Measurements from ENCODE around the gene ACP3. TPM values are rescaled to one million over a fixed set of nuclear protein-coding genes. Genes with fewer than 3 reads are reported as not detected.
"Not testable (repeated sequence)": the region's sequence is repeated elsewhere in the genome, so short reads cannot be mapped to it uniquely, and the experiment has no call there.

Gene ACP3
- total and polyA plus RNA-seq, 2 experiments from 2014 or later: 5.2 to 7.7 TPM

DNA sequence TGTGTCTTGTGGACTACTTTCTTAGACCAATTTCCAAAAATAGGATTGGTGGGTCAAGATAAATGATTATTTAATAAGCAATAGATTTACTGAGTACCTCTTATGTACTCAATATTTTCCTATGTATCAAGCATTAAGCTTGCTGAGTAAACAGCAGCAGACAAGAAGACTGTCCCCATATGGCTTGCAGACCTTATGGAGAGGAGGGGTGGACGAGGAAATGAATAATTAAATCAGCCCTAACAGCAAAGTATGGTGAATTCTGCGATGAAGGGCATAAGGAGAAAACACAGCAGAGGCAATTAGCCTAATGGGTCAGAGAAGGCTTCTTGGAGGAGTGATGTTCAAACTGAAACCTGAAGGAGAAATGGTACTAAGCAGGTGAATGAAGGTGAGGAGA, 45.1 kb downstream of the ACP3 start:
- no peaks in the 10 kb centered on the region for H3K9me2 ChIP-seq (replicated peaks; ENCODE audit: insufficient read depth)
- H3K79me2 ChIP-seq: no peaks in the 10 kb centered on the region
- TF ChIP-seq, protein P1, sequence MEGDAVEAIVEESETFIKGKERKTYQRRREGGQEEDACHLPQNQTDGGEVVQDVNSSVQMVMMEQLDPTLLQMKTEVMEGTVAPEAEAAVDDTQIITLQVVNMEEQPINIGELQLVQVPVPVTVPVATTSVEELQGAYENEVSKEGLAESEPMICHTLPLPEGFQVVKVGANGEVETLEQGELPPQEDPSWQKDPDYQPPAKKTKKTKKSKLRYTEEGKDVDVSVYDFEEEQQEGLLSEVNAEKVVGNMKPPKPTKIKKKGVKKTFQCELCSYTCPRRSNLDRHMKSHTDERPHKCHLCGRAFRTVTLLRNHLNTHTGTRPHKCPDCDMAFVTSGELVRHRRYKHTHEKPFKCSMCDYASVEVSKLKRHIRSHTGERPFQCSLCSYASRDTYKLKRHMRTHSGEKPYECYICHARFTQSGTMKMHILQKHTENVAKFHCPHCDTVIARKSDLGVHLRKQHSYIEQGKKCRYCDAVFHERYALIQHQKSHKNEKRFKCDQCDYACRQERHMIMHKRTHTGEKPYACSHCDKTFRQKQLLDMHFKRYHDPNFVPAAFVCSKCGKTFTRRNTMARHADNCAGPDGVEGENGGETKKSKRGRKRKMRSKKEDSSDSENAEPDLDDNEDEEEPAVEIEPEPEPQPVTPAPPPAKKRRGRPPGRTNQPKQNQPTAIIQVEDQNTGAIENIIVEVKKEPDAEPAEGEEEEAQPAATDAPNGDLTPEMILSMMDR (IDR thresholded peaks at IDR 0.05; ENCODE audit: poor library complexity): no peak
- TF ChIP-seq EZH2 (IDR thresholded peaks at IDR 0.05; ENCODE audit: borderline replicate concordance) (no peak), EZH2phosphoT487 (IDR thresholded peaks at IDR 0.05; ENCODE audit: low read depth, severe bottlenecking, unreplicated experiment) (no peak)
- no peak for DNase-seq (ENCODE audit: low spot score)
- H4K20me1 ChIP-seq (ENCODE audit: insufficient read depth, poor library complexity, severe bottlenecking): no peaks in the 10 kb centered on the region
- no peak overlapping the region for H3K4me3 ChIP-seq
- WGBS (ENCODE audit: low lambda C conversion rate, missing lambda C conversion rate): 92% methylated on average over 2 of the region's 2 CpGs
- H3K27me3 ChIP-seq: no peaks in the 10 kb centered on the region
- no peaks in the 10 kb centered on the region for H3K36me3 ChIP-seq (replicated peaks; ENCODE audit: insufficient read depth, low read depth)
- H2AFZ ChIP-seq: no peak overlapping the region
- H3K9me3 ChIP-seq (ENCODE audit: low read depth): no peaks in the 10 kb centered on the region
- no peak overlapping the region for H3K27ac ChIP-seq
- H3K4me2 ChIP-seq: no peak overlapping the region
- H3K4me1 ChIP-seq (ENCODE audit: insufficient read depth): no peaks in the 10 kb centered on the region

DNA sequence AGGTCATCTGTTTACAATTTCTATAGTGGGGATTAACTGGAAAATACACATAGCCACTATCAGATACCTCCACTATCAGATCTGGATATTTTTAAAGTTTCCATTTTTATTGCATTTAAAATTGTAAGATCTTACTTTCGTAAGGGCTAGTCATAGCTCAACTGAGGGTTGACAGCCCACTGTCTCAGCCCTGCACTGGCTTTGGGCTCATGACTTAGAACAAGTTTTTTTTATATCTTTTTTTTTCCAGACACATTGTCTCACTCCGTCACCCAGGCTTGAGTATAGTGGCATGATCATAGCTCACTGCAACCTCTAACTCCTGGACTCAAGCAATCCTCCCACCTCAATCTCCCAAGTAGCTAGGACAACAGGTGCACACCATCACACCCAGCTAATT, 51.3 kb downstream of the ACP3 start:
- DNase-seq (ENCODE audit: low spot score): no peak
- H3K79me2 ChIP-seq: no peaks in the 10 kb centered on the region
- TF ChIP-seq EZH2phosphoT487 (IDR thresholded peaks at IDR 0.05; ENCODE audit: low read depth, severe bottlenecking, unreplicated experiment) (no peak), EZH2 (IDR thresholded peaks at IDR 0.05; ENCODE audit: borderline replicate concordance) (no peak)
- TF ChIP-seq, protein P1 (IDR thresholded peaks at IDR 0.05; ENCODE audit: poor library complexity): no peak
- no peak overlapping the region for H3K4me3 ChIP-seq
- no peaks in the 10 kb centered on the region for H3K36me3 ChIP-seq (replicated peaks; ENCODE audit: insufficient read depth, low read depth)
- H3K27ac ChIP-seq: no peak overlapping the region
- no peaks in the 10 kb centered on the region for H3K9me2 ChIP-seq (replicated peaks; ENCODE audit: insufficient read depth)
- no peaks in the 10 kb centered on the region for H3K27me3 ChIP-seq
- no peak overlapping the region for H2AFZ ChIP-seq
- no peaks in the 10 kb centered on the region for H3K9me3 ChIP-seq (ENCODE audit: low read depth)
- no peaks in the 10 kb centered on the region for H3K4me1 ChIP-seq (ENCODE audit: insufficient read depth)
- 91% methylated on average over 2 of the region's 2 CpGs for WGBS (ENCODE audit: low lambda C conversion rate, missing lambda C conversion rate)
- H3K4me2 ChIP-seq: no peak overlapping the region
- no peaks in the 10 kb centered on the region for H4K20me1 ChIP-seq (ENCODE audit: insufficient read depth, poor library complexity, severe bottlenecking)

DNA sequence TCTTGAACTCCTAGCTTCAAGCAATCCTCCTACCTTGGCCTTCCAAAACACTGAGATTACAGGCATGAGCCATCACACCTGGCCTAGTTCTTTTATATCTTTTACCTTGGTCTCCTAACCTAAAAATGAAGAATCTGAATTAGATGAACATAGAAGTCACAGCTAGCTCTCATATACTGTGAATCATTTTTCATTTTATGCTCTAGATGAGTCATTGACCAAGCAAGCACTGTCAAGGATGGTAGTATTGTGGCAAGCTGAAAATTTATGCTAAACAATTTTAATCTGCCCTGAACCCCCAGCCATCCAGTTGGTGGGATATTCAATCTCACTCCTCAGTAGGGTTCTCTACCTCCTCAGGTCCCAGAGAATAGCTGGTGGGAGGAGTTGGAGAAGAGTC, 51.8 kb downstream of the ACP3 start:
- no peak overlapping the region for H3K27ac ChIP-seq
- H2AFZ ChIP-seq: no peak overlapping the region
- no peak overlapping the region for H3K4me2 ChIP-seq
- H3K4me3 ChIP-seq: no peak overlapping the region
- no peaks in the 10 kb centered on the region for H3K79me2 ChIP-seq
- H3K4me1 ChIP-seq (ENCODE audit: insufficient read depth): no peaks in the 10 kb centered on the region
- no peaks in the 10 kb centered on the region for H3K9me3 ChIP-seq (ENCODE audit: low read depth)
- no peak for DNase-seq (ENCODE audit: low spot score)
- no peaks in the 10 kb centered on the region for H4K20me1 ChIP-seq (ENCODE audit: insufficient read depth, poor library complexity, severe bottlenecking)
- H3K9me2 ChIP-seq (replicated peaks; ENCODE audit: insufficient read depth): no peaks in the 10 kb centered on the region
- no peaks in the 10 kb centered on the region for H3K27me3 ChIP-seq
- no peak for TF ChIP-seq EZH2phosphoT487 (IDR thresholded peaks at IDR 0.05; ENCODE audit: low read depth, severe bottlenecking, unreplicated experiment)
- no peak for TF ChIP-seq EZH2 (IDR thresholded peaks at IDR 0.05; ENCODE audit: borderline replicate concordance)
- TF ChIP-seq, protein P1 (IDR thresholded peaks at IDR 0.05; ENCODE audit: poor library complexity): no peak
- H3K36me3 ChIP-seq (replicated peaks; ENCODE audit: insufficient read depth, low read depth): no peaks in the 10 kb centered on the region

- peak overlapping the region; percentile 52 for H3K4me3 ChIP-seq
- H3K4me2 ChIP-seq: peak overlapping the region; percentile 69
- H4K20me1 ChIP-seq (ENCODE audit: insufficient read depth, poor library complexity, severe bottlenecking); DNase-seq (ENCODE audit: low spot score); H3K79me2 ChIP-seq; H3K9me2 ChIP-seq (replicated peaks; ENCODE audit: insufficient read depth); H3K27me3 ChIP-seq; H3K9me3 ChIP-seq (ENCODE audit: low read depth); H3K4me1 ChIP-seq (ENCODE audit: insufficient read depth); H3K36me3 ChIP-seq (replicated peaks; ENCODE audit: insufficient read depth, low read depth): not testable (repeated sequence)
- H3K27ac ChIP-seq: peak overlapping the region; percentile 16
- H2AFZ ChIP-seq: peak overlapping the region; percentile 89
- 60% methylated on average over 25 of the region's 25 CpGs for WGBS (ENCODE audit: low lambda C conversion rate, missing lambda C conversion rate)
These were observed 59.7 kb downstream of the ACP3 start for GRCh38 chr3:132376945-132377354.

All from hepatocyte (in vitro differentiated cells).